ENCODE data around the gene ZNF136.
A peak's percentile ranks its signal among the peaks of the same experiment; 100 is the strongest.

ZNF136 gene

DNA sequence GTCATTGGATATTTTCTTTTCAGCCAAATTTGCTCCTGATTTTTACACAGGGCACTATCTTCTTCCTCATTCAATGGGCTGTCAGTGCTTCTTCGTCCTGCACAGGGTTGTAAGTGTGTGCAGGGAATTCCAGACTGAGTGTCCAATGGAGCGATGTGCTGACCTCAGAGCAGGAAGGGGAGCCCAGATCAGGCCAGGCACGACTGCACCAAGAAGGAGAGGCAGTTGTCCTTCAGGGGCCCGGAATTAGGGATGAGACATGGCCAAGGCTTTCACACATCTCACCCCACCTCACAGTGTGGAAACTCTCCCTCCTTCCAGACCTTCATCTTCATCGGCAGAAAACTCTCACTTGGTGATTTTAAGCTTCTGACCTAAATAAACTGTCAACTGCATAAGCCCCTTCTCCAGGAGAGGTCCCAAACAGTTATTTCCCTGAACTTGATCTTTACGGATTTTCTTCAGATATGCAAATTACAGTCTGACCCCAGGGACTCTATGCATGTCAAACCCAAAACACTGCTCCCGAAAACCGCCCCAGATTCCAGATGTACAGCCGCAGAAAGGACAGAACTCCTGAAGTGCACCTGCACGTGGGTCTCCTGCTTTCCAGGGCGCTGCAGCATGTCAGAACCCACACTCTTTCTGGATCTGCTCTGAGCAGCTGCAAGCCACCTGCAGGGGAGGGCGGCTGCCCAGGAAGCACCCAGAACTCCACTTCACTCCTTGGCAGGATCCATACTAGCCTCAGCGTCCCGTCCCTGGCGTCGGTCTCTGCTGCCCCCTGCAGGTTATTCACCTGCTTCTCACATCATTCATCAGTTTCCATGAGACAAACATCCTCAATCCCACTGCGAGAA is 22.1 kb upstream of the ZNF136 start:
- Histone ChIP-seq H3K9ac (no peak overlapping the region), H3K4me2 (ENCODE audit: low read length) (peak overlapping the region; percentile 77), H3K4me3 (ENCODE audit: low read depth, low read length) (peak overlapping the region; percentile 96), H3K36me3 (ENCODE audit: control insufficient read depth, insufficient read depth, low read length) (no peaks in the 10 kb centered on the region), H3K27me3 (ENCODE audit: control insufficient read depth, insufficient read depth, low read length) (no peaks in the 10 kb centered on the region), H2AFZ (peak overlapping the region; percentile 93), H3K9me3 (ENCODE audit: control insufficient read depth, low read length) (no peaks in the 10 kb centered on the region), H3K79me2 (no peaks in the 10 kb centered on the region), H3K27ac (peak overlapping the region; percentile 80), H3K4me1 (peaks cover 5% of the 10 kb centered on the region)
- peak; percentile 98 for TF ChIP-seq CTCF (IDR thresholded peaks at IDR 0.05)

GRCh38 chr19:12141405-12141736 is 21.5 kb upstream of the ZNF136 start:
- H3K27ac ChIP-seq, result no peak overlapping the region
- no peaks in the 10 kb centered on the region for H3K9me3 ChIP-seq (ENCODE audit: control insufficient read depth, low read length)
- no peaks in the 10 kb centered on the region for H3K36me3 ChIP-seq (ENCODE audit: control insufficient read depth, insufficient read depth, low read length)
- H3K4me2 ChIP-seq (ENCODE audit: low read length), result no peak overlapping the region
- H3K4me3 ChIP-seq (ENCODE audit: low read depth, low read length), result no peak overlapping the region
- peaks cover 5% of the 10 kb centered on the region for H3K4me1 ChIP-seq
- peak overlapping the region; percentile 93 for H2AFZ ChIP-seq
- no peaks in the 10 kb centered on the region for H3K27me3 ChIP-seq (ENCODE audit: control insufficient read depth, insufficient read depth, low read length)
- peak; percentile 2 for TF ChIP-seq CTCF (IDR thresholded peaks at IDR 0.05)
- no peak overlapping the region for H3K9ac ChIP-seq
- H3K79me2 ChIP-seq, result no peaks in the 10 kb centered on the region

- no peaks in the 10 kb centered on the region for H3K36me3 ChIP-seq (ENCODE audit: control insufficient read depth, insufficient read depth, low read length)
- no peaks in the 10 kb centered on the region for H3K79me2 ChIP-seq
- no peak overlapping the region for H3K4me2 ChIP-seq (ENCODE audit: low read length)
- H3K9ac ChIP-seq, result no peak overlapping the region
- H3K4me3 ChIP-seq (ENCODE audit: low read depth, low read length), result no peak overlapping the region
- no peak overlapping the region for H2AFZ ChIP-seq
- TF ChIP-seq CTCF (IDR thresholded peaks at IDR 0.05), result no peak
- peaks cover 3% of the 10 kb centered on the region for H3K4me1 ChIP-seq
- H3K27ac ChIP-seq, result no peak overlapping the region
- no peaks in the 10 kb centered on the region for H3K27me3 ChIP-seq (ENCODE audit: control insufficient read depth, insufficient read depth, low read length)
- no peaks in the 10 kb centered on the region for H3K9me3 ChIP-seq (ENCODE audit: control insufficient read depth, low read length)
Observed at GRCh38 chr19:12145348-12145747, 17.5 kb upstream of the ZNF136 start.

GRCh38 chr19:12155324-12155860 is 7.5 kb upstream of the ZNF136 start:
- Histone ChIP-seq H3K4me1 (peaks cover 4% of the 10 kb centered on the region), H3K9me3 (ENCODE audit: control insufficient read depth, low read length) (no peaks in the 10 kb centered on the region), H3K27ac (peak overlapping the region; percentile 73), H2AFZ (peak overlapping the region; percentile 94), H3K4me3 (ENCODE audit: low read depth, low read length) (peak overlapping the region; percentile 95), H3K27me3 (ENCODE audit: control insufficient read depth, insufficient read depth, low read length) (no peaks in the 10 kb centered on the region), H3K79me2 (no peaks in the 10 kb centered on the region), H3K4me2 (ENCODE audit: low read length) (peak overlapping the region; percentile 78), H3K9ac (peak overlapping the region; percentile 10), H3K36me3 (ENCODE audit: control insufficient read depth, insufficient read depth, low read length) (no peaks in the 10 kb centered on the region)
- no peak for TF ChIP-seq CTCF (IDR thresholded peaks at IDR 0.05)
